Measurements from ENCODE around the gene PGBD4. TPM values are rescaled to one million over a fixed set of nuclear protein-coding genes. Genes with fewer than 3 reads are reported as not detected.

PGBD4 gene
- polyA plus RNA-seq, 3 donors = 0.38 to 0.93 (median 0.58) TPM

GRCh38 chr15:34076785-34077184, 25.1 kb upstream of the PGBD4 start:
- H3K27me3 ChIP-seq (ENCODE audit: control insufficient read depth in 2 of 2, insufficient read depth in 2 of 2, low read length in 2 of 2) = no peaks in the 10 kb centered on the region
- Mint-ChIP-seq H3K27ac (no peak overlapping the region), H3K36me3 (peaks cover 1 to 5% of the 10 kb centered on the region in 2 donors), H3K4me1 (no peaks in the 10 kb centered on the region), H3K4me3 (no peak overlapping the region), H3K27me3 (ENCODE audit: low read depth in 3 of 3) (peaks cover 0 to 1% (median 1%) of the 10 kb centered on the region in 3 donors), H3K9me3 (peaks cover 0 to 19% (median 14%) of the 10 kb centered on the region in 7 donors)
- H3K36me3 ChIP-seq (replicated peaks in 1 of 2; ENCODE audit: control insufficient read depth in 1 of 2, insufficient read depth in 2 of 2, low read length in 2 of 2) = no peaks in the 10 kb centered on the region
- no peak for DNase-seq
- no peaks in the 10 kb centered on the region for H4K20me1 ChIP-seq (ENCODE audit: insufficient read depth, low read length)
- peaks cover 8% of the 10 kb centered on the region in 2 donors for H3K9me3 ChIP-seq (replicated peaks in 1 of 2; ENCODE audit: control insufficient read depth in 1 of 2, insufficient read depth in 1 of 2, low read length in 2 of 2)
- no peak for TF ChIP-seq CTCF (IDR thresholded peaks at IDR 0.05)
- 94% methylated on average over 4 of the region's 4 CpGs for WGBS (ENCODE audit: insufficient coverage)
- no peak overlapping the region for H3K4me2 ChIP-seq (replicated peaks; ENCODE audit: extremely low read depth, low read length, poor library complexity, severe bottlenecking)
- no peak overlapping the region for H3K27ac ChIP-seq (ENCODE audit: low read depth in 1 of 2, low read length in 2 of 2)
- H3K4me1 ChIP-seq (ENCODE audit: control insufficient read depth in 1 of 2, insufficient read depth in 2 of 2, low read length in 2 of 2) = no peaks in the 10 kb centered on the region
- intact Hi-C loops (cut with micrococcal nuclease) = no loop called here
- no peak overlapping the region for H3K9ac ChIP-seq (ENCODE audit: insufficient read depth, low read length, poor library complexity, severe bottlenecking)
- no peak overlapping the region for H2AFZ ChIP-seq (ENCODE audit: insufficient read depth, low read depth, low read length, poor library complexity, severe bottlenecking)
- no peak overlapping the region for H3K4me3 ChIP-seq (replicated peaks in 1 of 3; ENCODE audit: low read depth in 2 of 3, low read length in 3 of 3)
- H3K79me2 ChIP-seq (ENCODE audit: insufficient read depth, low read length) = no peaks in the 10 kb centered on the region

GRCh38 chr15:34078900-34079299, 23.0 kb upstream of the PGBD4 start:
- WGBS (ENCODE audit: insufficient coverage) = no CpG with 5 or more reads among the region's 3 CpGs
- H3K4me3 Mint-ChIP-seq = no peak overlapping the region
- Histone ChIP-seq H3K4me3 (replicated peaks in 1 of 3; ENCODE audit: low read depth in 2 of 3, low read length in 3 of 3) (no peak overlapping the region), H3K4me2 (replicated peaks; ENCODE audit: extremely low read depth, low read length, poor library complexity, severe bottlenecking) (no peak overlapping the region), H4K20me1 (ENCODE audit: insufficient read depth, low read length) (no peaks in the 10 kb centered on the region), H3K36me3 (replicated peaks in 1 of 2; ENCODE audit: control insufficient read depth in 1 of 2, insufficient read depth in 2 of 2, low read length in 2 of 2) (peaks cover 8 to 9% of the 10 kb centered on the region in 2 donors), H2AFZ (ENCODE audit: insufficient read depth, low read depth, low read length, poor library complexity, severe bottlenecking) (no peak overlapping the region), H3K4me1 (ENCODE audit: control insufficient read depth in 1 of 2, insufficient read depth in 2 of 2, low read length in 2 of 2) (no peaks in the 10 kb centered on the region), H3K27me3 (ENCODE audit: control insufficient read depth in 2 of 2, insufficient read depth in 2 of 2, low read length in 2 of 2) (no peaks in the 10 kb centered on the region), H3K79me2 (ENCODE audit: insufficient read depth, low read length) (no peaks in the 10 kb centered on the region), H3K27ac (ENCODE audit: low read depth in 1 of 2, low read length in 2 of 2) (no peak overlapping the region), H3K9ac (ENCODE audit: insufficient read depth, low read length, poor library complexity, severe bottlenecking) (no peak overlapping the region), H3K9me3 (replicated peaks in 1 of 2; ENCODE audit: control insufficient read depth in 1 of 2, insufficient read depth in 1 of 2, low read length in 2 of 2) (peaks cover 8% of the 10 kb centered on the region in 2 donors)
- TF ChIP-seq CTCF (IDR thresholded peaks at IDR 0.05) = no peak
- peaks cover 0 to 1% (median 1%) of the 10 kb centered on the region in 3 donors for H3K27me3 Mint-ChIP-seq (ENCODE audit: low read depth in 3 of 3)
- H3K36me3 Mint-ChIP-seq = peaks cover 9 to 23% of the 10 kb centered on the region in 2 donors
- DNase-seq = no peak
- intact Hi-C loops (cut with micrococcal nuclease) = no loop called here
- no peak overlapping the region for H3K27ac Mint-ChIP-seq
- no peaks in the 10 kb centered on the region for H3K4me1 Mint-ChIP-seq
- H3K9me3 Mint-ChIP-seq = peaks cover 0 to 15% (median 13%) of the 10 kb centered on the region in 7 donors
